GM23338 (cell line): ENCODE measurements around the gene KCTD17.

Experiments
- CREB1 ChIP-seq: fragments of 250-450 bp; sonication (Bioruptor Pico); IDR thresholded peaks from 2 replicates; pipeline ENCODE4 v1.5.0; 2020; ENCODE audit warnings: low read depth, mild to moderate bottlenecking, moderate library complexity
- JUNB ChIP-seq: IDR thresholded peaks from one replicate; pipeline ENCODE4 v1.6.1; 2016; ENCODE audit warnings: antibody characterized with exemption; ENCODE audit not compliant: unreplicated experiment
- TF ChIP-seq, protein P1 (sequence below), 2 experiments: fragments of 200-600 bp in 1 of 2; sonication (generic) in 1 of 2; conservative IDR thresholded peaks; 2 replicates each; pipeline versions ENCODE4 v1.5.1 to v1.6.1; 2016 to 2017; ENCODE audit warnings: antibody characterized with exemption in 2 of 2, low read depth in 2 of 2, mild to moderate bottlenecking in 2 of 2, moderate library complexity in 1 of 2
- TF ChIP-seq, protein P2 (sequence below): IDR thresholded peaks from one replicate; pipeline ENCODE4 v1.6.1; 2018; ENCODE audit warnings: antibody characterized with exemption; ENCODE audit not compliant: unreplicated experiment

- TF ChIP-seq, protein P1, sequence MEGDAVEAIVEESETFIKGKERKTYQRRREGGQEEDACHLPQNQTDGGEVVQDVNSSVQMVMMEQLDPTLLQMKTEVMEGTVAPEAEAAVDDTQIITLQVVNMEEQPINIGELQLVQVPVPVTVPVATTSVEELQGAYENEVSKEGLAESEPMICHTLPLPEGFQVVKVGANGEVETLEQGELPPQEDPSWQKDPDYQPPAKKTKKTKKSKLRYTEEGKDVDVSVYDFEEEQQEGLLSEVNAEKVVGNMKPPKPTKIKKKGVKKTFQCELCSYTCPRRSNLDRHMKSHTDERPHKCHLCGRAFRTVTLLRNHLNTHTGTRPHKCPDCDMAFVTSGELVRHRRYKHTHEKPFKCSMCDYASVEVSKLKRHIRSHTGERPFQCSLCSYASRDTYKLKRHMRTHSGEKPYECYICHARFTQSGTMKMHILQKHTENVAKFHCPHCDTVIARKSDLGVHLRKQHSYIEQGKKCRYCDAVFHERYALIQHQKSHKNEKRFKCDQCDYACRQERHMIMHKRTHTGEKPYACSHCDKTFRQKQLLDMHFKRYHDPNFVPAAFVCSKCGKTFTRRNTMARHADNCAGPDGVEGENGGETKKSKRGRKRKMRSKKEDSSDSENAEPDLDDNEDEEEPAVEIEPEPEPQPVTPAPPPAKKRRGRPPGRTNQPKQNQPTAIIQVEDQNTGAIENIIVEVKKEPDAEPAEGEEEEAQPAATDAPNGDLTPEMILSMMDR (conservative IDR thresholded peaks at IDR 0.05; ENCODE audit: low read depth in 2 of 2) = no peak
- TF ChIP-seq, protein P2, sequence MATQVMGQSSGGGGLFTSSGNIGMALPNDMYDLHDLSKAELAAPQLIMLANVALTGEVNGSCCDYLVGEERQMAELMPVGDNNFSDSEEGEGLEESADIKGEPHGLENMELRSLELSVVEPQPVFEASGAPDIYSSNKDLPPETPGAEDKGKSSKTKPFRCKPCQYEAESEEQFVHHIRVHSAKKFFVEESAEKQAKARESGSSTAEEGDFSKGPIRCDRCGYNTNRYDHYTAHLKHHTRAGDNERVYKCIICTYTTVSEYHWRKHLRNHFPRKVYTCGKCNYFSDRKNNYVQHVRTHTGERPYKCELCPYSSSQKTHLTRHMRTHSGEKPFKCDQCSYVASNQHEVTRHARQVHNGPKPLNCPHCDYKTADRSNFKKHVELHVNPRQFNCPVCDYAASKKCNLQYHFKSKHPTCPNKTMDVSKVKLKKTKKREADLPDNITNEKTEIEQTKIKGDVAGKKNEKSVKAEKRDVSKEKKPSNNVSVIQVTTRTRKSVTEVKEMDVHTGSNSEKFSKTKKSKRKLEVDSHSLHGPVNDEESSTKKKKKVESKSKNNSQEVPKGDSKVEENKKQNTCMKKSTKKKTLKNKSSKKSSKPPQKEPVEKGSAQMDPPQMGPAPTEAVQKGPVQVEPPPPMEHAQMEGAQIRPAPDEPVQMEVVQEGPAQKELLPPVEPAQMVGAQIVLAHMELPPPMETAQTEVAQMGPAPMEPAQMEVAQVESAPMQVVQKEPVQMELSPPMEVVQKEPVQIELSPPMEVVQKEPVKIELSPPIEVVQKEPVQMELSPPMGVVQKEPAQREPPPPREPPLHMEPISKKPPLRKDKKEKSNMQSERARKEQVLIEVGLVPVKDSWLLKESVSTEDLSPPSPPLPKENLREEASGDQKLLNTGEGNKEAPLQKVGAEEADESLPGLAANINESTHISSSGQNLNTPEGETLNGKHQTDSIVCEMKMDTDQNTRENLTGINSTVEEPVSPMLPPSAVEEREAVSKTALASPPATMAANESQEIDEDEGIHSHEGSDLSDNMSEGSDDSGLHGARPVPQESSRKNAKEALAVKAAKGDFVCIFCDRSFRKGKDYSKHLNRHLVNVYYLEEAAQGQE = no peak
- TF ChIP-seq CREB1 (CRISPR knock-in tag) (no peak), JUNB (no peak)
Measured at GRCh38 chr22:37105154-37105553, 53.6 kb downstream of the KCTD17 start.
